DOHH2 (cell line): Measurements from ENCODE around the gene ADSL.

ENCODE experiments used
- H3F3A ChIP-seq: fragments of 200-600 bp; sonication (generic), shearing (Covaris generic); 2 replicates; pipeline ENCODE4 v1.6.0; 2016; ENCODE audit warnings: antibody characterized with exemption, mild to moderate bottlenecking; ENCODE audit not compliant: control insufficient read depth, insufficient read depth
- H3K27ac ChIP-seq: fragments of 200-600 bp; sonication (generic); 2 replicates; pipeline ENCODE4 v1.5.1; 2014; ENCODE audit warnings: low read depth, mild to moderate bottlenecking, low read length, moderate library complexity
- H3K27me3 ChIP-seq: fragments of 200-600 bp; sonication (generic); 2 replicates; pipeline ENCODE4 v1.6.1; 2014; ENCODE audit warnings: mild to moderate bottlenecking, low read length, mixed read lengths; ENCODE audit not compliant: control insufficient read depth
- H3K36me3 ChIP-seq: fragments of 200-600 bp; sonication (generic); 2 replicates; pipeline ENCODE4 v1.6.1; 2014; ENCODE audit warnings: mild to moderate bottlenecking, low read length, moderate library complexity, mixed read lengths; ENCODE audit not compliant: control insufficient read depth
- H3K4me1 ChIP-seq: fragments of 200-600 bp; sonication (generic); 2 replicates; pipeline ENCODE4 v1.6.1; 2014; ENCODE audit warnings: mild to moderate bottlenecking, low read length, mixed read lengths; ENCODE audit not compliant: control insufficient read depth
- H3K4me2 ChIP-seq: fragments of 200-600 bp; sonication (generic); 2 replicates; pipeline ENCODE4 v1.6.0; 2014; ENCODE audit warnings: mild to moderate bottlenecking, low read length, moderate library complexity
- H3K4me3 ChIP-seq: fragments of 200-600 bp; sonication (generic); 2 replicates; pipeline ENCODE4 v1.5.1; 2014; ENCODE audit warnings: mild to moderate bottlenecking, low read length, mixed read lengths
- H3K79me2 ChIP-seq: fragments of 200-600 bp; sonication (generic); 2 replicates; pipeline ENCODE4 v1.6.1; 2014; ENCODE audit warnings: mild to moderate bottlenecking, low read length, mixed read lengths; ENCODE audit not compliant: control insufficient read depth
- H3K9me2 ChIP-seq: fragments of 200-600 bp; sonication (generic); replicated peaks from 2 replicates; pipeline ENCODE4 v1.6.1; 2014; ENCODE audit warnings: mild to moderate bottlenecking, low read length, mixed read lengths; ENCODE audit not compliant: control insufficient read depth
- H3K9me3 ChIP-seq: fragments of 200-600 bp; sonication (generic); 2 replicates; pipeline ENCODE4 v1.6.1; 2014; ENCODE audit warnings: antibody characterized with exemption, low read length, mixed read lengths; ENCODE audit not compliant: control insufficient read depth, insufficient read depth
- H4K20me1 ChIP-seq: fragments of 200-600 bp; sonication (generic); 2 replicates; pipeline ENCODE4 v1.6.0; 2014; ENCODE audit warnings: low read depth, mild to moderate bottlenecking, antibody characterized with exemption, low read length, moderate library complexity; ENCODE audit not compliant: control insufficient read depth, insufficient read depth
- CTCF ChIP-seq: fragments of 200-600 bp; sonication (generic); IDR thresholded peaks from one replicate; pipeline ENCODE4 v1.5.1; 2014; ENCODE audit warnings: antibody characterized with exemption, mild to moderate bottlenecking, low read depth, low read length; ENCODE audit not compliant: poor library complexity, severe bottlenecking
- EZH2phosphoT487 ChIP-seq: fragments of 200-600 bp; sonication (generic); IDR thresholded peaks from 2 replicates; pipeline ENCODE4 v1.6.1; 2017; ENCODE audit warnings: borderline replicate concordance, mild to moderate bottlenecking, antibody characterized with exemption, low read length, moderate library complexity, mixed read lengths

Gene ADSL

GRCh38 chr22:40394607-40395006, 48.3 kb downstream of the ADSL start:
- no peaks in the 10 kb centered on the region for H3K9me3 ChIP-seq
- H3F3A ChIP-seq, result peaks cover 26% of the 10 kb centered on the region
- TF ChIP-seq EZH2phosphoT487 (no peak), CTCF (no peak)
- no peaks in the 10 kb centered on the region for H4K20me1 ChIP-seq
- H3K27ac ChIP-seq, result peak overlapping the region; percentile 46
- H3K9me2 ChIP-seq, result no peaks in the 10 kb centered on the region
- peak overlapping the region; percentile 17 for H3K4me2 ChIP-seq
- no peaks in the 10 kb centered on the region for H3K27me3 ChIP-seq
- H3K36me3 ChIP-seq, result peaks cover 18% of the 10 kb centered on the region
- H3K4me3 ChIP-seq, result no peak overlapping the region
- peaks cover 84% of the 10 kb centered on the region for H3K4me1 ChIP-seq
- H3K79me2 ChIP-seq, result peaks cover 57% of the 10 kb centered on the region

DNA sequence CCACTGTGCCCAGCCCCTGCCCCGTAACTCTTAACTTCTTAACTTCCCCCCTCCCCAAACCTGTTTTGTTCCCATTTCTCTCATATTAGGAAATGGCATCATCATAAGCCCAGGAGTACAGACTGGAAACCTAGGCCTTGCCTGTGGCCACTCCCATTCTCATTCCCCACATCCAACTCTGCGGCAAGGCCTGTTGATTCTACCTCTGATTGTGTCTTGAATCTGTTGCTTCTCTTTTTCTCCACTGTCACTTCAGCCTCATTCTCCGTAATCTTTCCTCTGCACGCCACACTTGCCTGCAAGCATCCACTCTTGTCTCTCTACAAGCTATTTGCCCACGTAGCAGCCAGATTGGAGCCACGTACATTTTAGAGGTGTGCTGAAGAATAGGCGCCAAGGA, 49.3 kb downstream of the ADSL start:
- H3K4me1 ChIP-seq, result peaks cover 90% of the 10 kb centered on the region

DNA sequence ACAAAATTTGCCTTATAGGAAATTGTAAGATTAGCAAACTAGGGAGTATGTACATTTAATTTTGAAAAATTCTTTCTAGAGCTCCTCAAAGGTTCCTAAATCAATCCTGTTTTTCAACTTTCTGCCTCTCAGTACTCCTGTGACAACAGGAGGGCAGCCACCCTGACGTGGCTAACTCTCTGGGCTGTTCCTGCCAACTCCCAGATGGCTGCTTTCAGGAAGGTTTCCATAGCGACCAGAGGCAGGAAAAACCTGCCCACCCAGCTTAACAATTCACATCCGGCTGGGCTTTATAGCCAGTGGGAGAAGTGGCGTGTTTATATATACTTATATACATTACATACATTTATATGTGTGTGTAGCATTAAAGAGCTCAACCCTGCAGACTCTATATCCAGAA, 50.6 kb downstream of the ADSL start:
- H4K20me1 ChIP-seq, result no peaks in the 10 kb centered on the region
- H3K4me2 ChIP-seq, result peak overlapping the region; percentile 41

More for the DNA sequence above, 49.3 kb downstream of the ADSL start:
- H3K27ac ChIP-seq, result peak overlapping the region; percentile 91
- H3K4me2 ChIP-seq, result peak overlapping the region; percentile 23
- peaks cover 35% of the 10 kb centered on the region for H3F3A ChIP-seq
- TF ChIP-seq EZH2phosphoT487 (no peak), CTCF (no peak)
- no peaks in the 10 kb centered on the region for H4K20me1 ChIP-seq
- H3K9me3 ChIP-seq, result no peaks in the 10 kb centered on the region
- H3K4me3 ChIP-seq, result no peak overlapping the region
- peaks cover 17% of the 10 kb centered on the region for H3K36me3 ChIP-seq
- no peaks in the 10 kb centered on the region for H3K27me3 ChIP-seq
- H3K9me2 ChIP-seq, result no peaks in the 10 kb centered on the region
- H3K79me2 ChIP-seq, result peaks cover 55% of the 10 kb centered on the region

More for the DNA sequence above, 50.6 kb downstream of the ADSL start:
- peak overlapping the region; percentile 91 for H3K27ac ChIP-seq
- H3K79me2 ChIP-seq, result peaks cover 48% of the 10 kb centered on the region
- no peaks in the 10 kb centered on the region for H3K9me2 ChIP-seq
- peaks cover 27% of the 10 kb centered on the region for H3K36me3 ChIP-seq
- H3K4me1 ChIP-seq, result peaks cover 90% of the 10 kb centered on the region
- peaks cover 39% of the 10 kb centered on the region for H3F3A ChIP-seq
- H3K27me3 ChIP-seq, result no peaks in the 10 kb centered on the region
- no peak overlapping the region for H3K4me3 ChIP-seq
- no peaks in the 10 kb centered on the region for H3K9me3 ChIP-seq
- TF ChIP-seq CTCF (no peak), EZH2phosphoT487 (no peak)
